ENCODE results near the gene SEPTIN12.
"Not testable (repeated sequence)": the region's sequence is repeated elsewhere in the genome, so short reads cannot be mapped to it uniquely, and the experiment has no call there.

SEPTIN12 gene

GRCh38 chr16:4744555-4745273, 43.4 kb downstream of the SEPTIN12 start:
- no peak for DNase-seq
- H4K20me1 ChIP-seq (ENCODE audit: insufficient read depth, low read length): no peaks in the 10 kb centered on the region
- no peaks in the 10 kb centered on the region for H3K27me3 ChIP-seq (replicated peaks; ENCODE audit: insufficient read depth, low read length)
- no peak overlapping the region for H3K4me2 ChIP-seq (ENCODE audit: low read depth, low read length)
- no peak overlapping the region for H3K9ac ChIP-seq (ENCODE audit: low read length)
- no peaks in the 10 kb centered on the region for H3K36me3 ChIP-seq (replicated peaks; ENCODE audit: insufficient read depth, low read length)
- H2AFZ ChIP-seq (ENCODE audit: low read length): no peak overlapping the region
- H3K4me1 ChIP-seq (ENCODE audit: low read length): peaks cover 16% of the 10 kb centered on the region
- H3K4me3 ChIP-seq (ENCODE audit: low read length): no peak overlapping the region
- no peaks in the 10 kb centered on the region for H3K9me3 ChIP-seq (replicated peaks; ENCODE audit: insufficient read depth, low read length)
- H3K9me2 ChIP-seq (replicated peaks; ENCODE audit: insufficient read depth, low read length): no peaks in the 10 kb centered on the region
- H3F3A ChIP-seq (ENCODE audit: insufficient read depth, low read length): peaks cover 15% of the 10 kb centered on the region; the same call in 1 of the 2 replicates
- no peaks in the 10 kb centered on the region for H3K79me2 ChIP-seq (ENCODE audit: low read length)
- no peak overlapping the region for H3K27ac ChIP-seq (ENCODE audit: low read length)
- TF ChIP-seq EZH2phosphoT487 (IDR thresholded peaks at IDR 0.05; ENCODE audit: low read length) (no peak), CTCF (IDR thresholded peaks at IDR 0.05; ENCODE audit: low read length) (no peak), EZH2 (optimal IDR thresholded peaks at IDR 0.05; ENCODE audit: low read depth, low read length) (no peak)

GRCh38 chr16:4743226-4743878, 44.8 kb downstream of the SEPTIN12 start:
- H3K9ac ChIP-seq (ENCODE audit: low read length): no peak overlapping the region
- no peak for DNase-seq
- no peak overlapping the region for H2AFZ ChIP-seq (ENCODE audit: low read length)
- no peaks in the 10 kb centered on the region for H4K20me1 ChIP-seq (ENCODE audit: insufficient read depth, low read length)
- no peaks in the 10 kb centered on the region for H3K36me3 ChIP-seq (replicated peaks; ENCODE audit: insufficient read depth, low read length)
- H3K9me2 ChIP-seq (replicated peaks; ENCODE audit: insufficient read depth, low read length): no peaks in the 10 kb centered on the region
- H3K4me1 ChIP-seq (ENCODE audit: low read length): peaks cover 10% of the 10 kb centered on the region
- H3K9me3 ChIP-seq (replicated peaks; ENCODE audit: insufficient read depth, low read length): no peaks in the 10 kb centered on the region
- no peak for TF ChIP-seq EZH2phosphoT487 (IDR thresholded peaks at IDR 0.05; ENCODE audit: low read length)
- TF ChIP-seq CTCF (IDR thresholded peaks at IDR 0.05; ENCODE audit: low read length): no peak
- no peak for TF ChIP-seq EZH2 (optimal IDR thresholded peaks at IDR 0.05; ENCODE audit: low read depth, low read length)
- H3K79me2 ChIP-seq (ENCODE audit: low read length): no peaks in the 10 kb centered on the region
- H3K27me3 ChIP-seq (replicated peaks; ENCODE audit: insufficient read depth, low read length): no peaks in the 10 kb centered on the region
- H3K4me3 ChIP-seq (ENCODE audit: low read length): no peak overlapping the region
- H3K4me2 ChIP-seq (ENCODE audit: low read depth, low read length): no peak overlapping the region
- H3F3A ChIP-seq (ENCODE audit: insufficient read depth, low read length): peaks cover 9% of the 10 kb centered on the region; the same call in 1 of the 2 replicates
- no peak overlapping the region for H3K27ac ChIP-seq (ENCODE audit: low read length)

- not testable (repeated sequence) for H3K9me2 ChIP-seq (replicated peaks; ENCODE audit: insufficient read depth, low read length); DNase-seq; H3K27me3 ChIP-seq (replicated peaks; ENCODE audit: insufficient read depth, low read length); H3K4me3 ChIP-seq (ENCODE audit: low read length); H3K27ac ChIP-seq (ENCODE audit: low read length); H3K9me3 ChIP-seq (replicated peaks; ENCODE audit: insufficient read depth, low read length); H3K4me2 ChIP-seq (ENCODE audit: low read depth, low read length); H3F3A ChIP-seq (ENCODE audit: insufficient read depth, low read length); H3K36me3 ChIP-seq (replicated peaks; ENCODE audit: insufficient read depth, low read length); H4K20me1 ChIP-seq (ENCODE audit: insufficient read depth, low read length); H3K9ac ChIP-seq (ENCODE audit: low read length); H3K79me2 ChIP-seq (ENCODE audit: low read length); H2AFZ ChIP-seq (ENCODE audit: low read length); H3K4me1 ChIP-seq (ENCODE audit: low read length)
These were observed 49.8 kb downstream of the SEPTIN12 start for GRCh38 chr16:4738370-4738769.

- Histone ChIP-seq H4K20me1 (ENCODE audit: insufficient read depth, low read length) (no peaks in the 10 kb centered on the region), H3K9me2 (replicated peaks; ENCODE audit: insufficient read depth, low read length) (no peaks in the 10 kb centered on the region), H3K27me3 (replicated peaks; ENCODE audit: insufficient read depth, low read length) (no peaks in the 10 kb centered on the region), H3K9me3 (replicated peaks; ENCODE audit: insufficient read depth, low read length) (no peaks in the 10 kb centered on the region), H3K9ac (ENCODE audit: low read length) (no peak overlapping the region), H3K79me2 (ENCODE audit: low read length) (peaks cover 6% of the 10 kb centered on the region), H3K4me1 (ENCODE audit: low read length) (peaks cover 5% of the 10 kb centered on the region; the same call in 1 of the 2 replicates), H3F3A (ENCODE audit: insufficient read depth, low read length) (peaks cover 4% of the 10 kb centered on the region), H3K27ac (ENCODE audit: low read length) (no peak overlapping the region), H3K4me3 (ENCODE audit: low read length) (no peak overlapping the region), H3K36me3 (replicated peaks; ENCODE audit: insufficient read depth, low read length) (no peaks in the 10 kb centered on the region), H2AFZ (ENCODE audit: low read length) (no peak overlapping the region), H3K4me2 (ENCODE audit: low read depth, low read length) (no peak overlapping the region)
- DNase-seq: no peak
- TF ChIP-seq EZH2 (optimal IDR thresholded peaks at IDR 0.05; ENCODE audit: low read depth, low read length) (no peak), CTCF (IDR thresholded peaks at IDR 0.05; ENCODE audit: low read length) (no peak), EZH2phosphoT487 (IDR thresholded peaks at IDR 0.05; ENCODE audit: low read length) (no peak)
These were observed 50.6 kb downstream of the SEPTIN12 start for GRCh38 chr16:4737545-4737944.

Measured in MM.1S (cell line).